Measurements from ENCODE around the gene PTRHD1.

PTRHD1 gene

GRCh38 chr2:24762518-24762917 is 30.7 kb downstream of the PTRHD1 start:
- no peak overlapping the region for H3K9ac ChIP-seq (ENCODE audit: low read depth, low read length)
- no peak for ATAC-seq (ENCODE audit: insufficient read depth, low read depth)
- no peak overlapping the region for H3K4me2 ChIP-seq (ENCODE audit: insufficient read depth, low read length)
- no peaks in the 10 kb centered on the region for H3K79me2 ChIP-seq (ENCODE audit: insufficient read depth, low read length)
- no peak overlapping the region for H3K27ac ChIP-seq (ENCODE audit: low read length)
- H3K4me3 ChIP-seq (ENCODE audit: low read depth in 1 of 2, low read length in 2 of 2) = no peak overlapping the region
- H3K36me3 ChIP-seq (ENCODE audit: insufficient read depth, low read length) = peaks cover 38% of the 10 kb centered on the region
- no peak overlapping the region for H2AFZ ChIP-seq (ENCODE audit: low read depth, low read length)
- H3K27me3 ChIP-seq (ENCODE audit: insufficient read depth, low read length, poor library complexity) = no peaks in the 10 kb centered on the region
- no peaks in the 10 kb centered on the region for H3K4me1 ChIP-seq (ENCODE audit: insufficient read depth, low read length)
- no peak for TF ChIP-seq EZH2 (IDR thresholded peaks at IDR 0.05; ENCODE audit: borderline replicate concordance, low read depth, low read length, severe bottlenecking)
- no peak for TF ChIP-seq CTCF (IDR thresholded peaks at IDR 0.05; ENCODE audit: borderline replicate concordance, extremely low read depth, low read length, poor library complexity, severe bottlenecking)
- H4K20me1 ChIP-seq (ENCODE audit: insufficient read depth, low read length) = no peaks in the 10 kb centered on the region
- no peak for DNase-seq
- no peaks in the 10 kb centered on the region for H3K9me3 ChIP-seq (ENCODE audit: insufficient read depth, low read length, severe bottlenecking)

GRCh38 chr2:24761866-24762265 is 31.3 kb downstream of the PTRHD1 start:
- H3K36me3 ChIP-seq (ENCODE audit: insufficient read depth, low read length) = peaks cover 37% of the 10 kb centered on the region
- no peak overlapping the region for H2AFZ ChIP-seq (ENCODE audit: low read depth, low read length)
- DNase-seq (no peak), ATAC-seq (ENCODE audit: insufficient read depth, low read depth) (no peak)
- no peaks in the 10 kb centered on the region for H4K20me1 ChIP-seq (ENCODE audit: insufficient read depth, low read length)
- H3K9ac ChIP-seq (ENCODE audit: low read depth, low read length) = no peak overlapping the region
- H3K27ac ChIP-seq (ENCODE audit: low read length) = no peak overlapping the region
- no peaks in the 10 kb centered on the region for H3K79me2 ChIP-seq (ENCODE audit: insufficient read depth, low read length)
- TF ChIP-seq CTCF (IDR thresholded peaks at IDR 0.05; ENCODE audit: borderline replicate concordance, extremely low read depth, low read length, poor library complexity, severe bottlenecking) = no peak
- no peak for TF ChIP-seq EZH2 (IDR thresholded peaks at IDR 0.05; ENCODE audit: borderline replicate concordance, low read depth, low read length, severe bottlenecking)
- no peak overlapping the region for H3K4me3 ChIP-seq (ENCODE audit: low read depth in 1 of 2, low read length in 2 of 2)
- no peaks in the 10 kb centered on the region for H3K4me1 ChIP-seq (ENCODE audit: insufficient read depth, low read length)
- H3K9me3 ChIP-seq (ENCODE audit: insufficient read depth, low read length, severe bottlenecking) = no peaks in the 10 kb centered on the region
- H3K27me3 ChIP-seq (ENCODE audit: insufficient read depth, low read length, poor library complexity) = no peaks in the 10 kb centered on the region
- H3K4me2 ChIP-seq (ENCODE audit: insufficient read depth, low read length) = no peak overlapping the region

GRCh38 chr2:24756789-24757188 is 36.4 kb downstream of the PTRHD1 start:
- no peak overlapping the region for H3K27ac ChIP-seq (ENCODE audit: low read length)
- no peak overlapping the region for H2AFZ ChIP-seq (ENCODE audit: low read depth, low read length)
- H3K9ac ChIP-seq (ENCODE audit: low read depth, low read length) = no peak overlapping the region
- DNase-seq = no peak
- H3K4me2 ChIP-seq (ENCODE audit: insufficient read depth, low read length) = no peak overlapping the region
- H3K4me1 ChIP-seq (ENCODE audit: insufficient read depth, low read length) = no peaks in the 10 kb centered on the region
- no peak for ATAC-seq (ENCODE audit: insufficient read depth, low read depth)
- H3K36me3 ChIP-seq (ENCODE audit: insufficient read depth, low read length) = peaks cover 52% of the 10 kb centered on the region
- H3K4me3 ChIP-seq (ENCODE audit: low read depth in 1 of 2, low read length in 2 of 2) = no peak overlapping the region
- H3K79me2 ChIP-seq (ENCODE audit: insufficient read depth, low read length) = no peaks in the 10 kb centered on the region
- H3K9me3 ChIP-seq (ENCODE audit: insufficient read depth, low read length, severe bottlenecking) = no peaks in the 10 kb centered on the region
- no peaks in the 10 kb centered on the region for H3K27me3 ChIP-seq (ENCODE audit: insufficient read depth, low read length, poor library complexity)
- TF ChIP-seq EZH2 (IDR thresholded peaks at IDR 0.05; ENCODE audit: borderline replicate concordance, low read depth, low read length, severe bottlenecking) = no peak
- H4K20me1 ChIP-seq (ENCODE audit: insufficient read depth, low read length) = no peaks in the 10 kb centered on the region

- no peak overlapping the region for H3K4me2 ChIP-seq (ENCODE audit: insufficient read depth, low read length)
- H3K4me1 ChIP-seq (ENCODE audit: insufficient read depth, low read length) = no peaks in the 10 kb centered on the region
- no peak for ATAC-seq (ENCODE audit: insufficient read depth, low read depth)
- no peak overlapping the region for H3K27ac ChIP-seq (ENCODE audit: low read length)
- no peak for TF ChIP-seq EZH2 (IDR thresholded peaks at IDR 0.05; ENCODE audit: borderline replicate concordance, low read depth, low read length, severe bottlenecking)
- TF ChIP-seq CTCF (IDR thresholded peaks at IDR 0.05; ENCODE audit: borderline replicate concordance, extremely low read depth, low read length, poor library complexity, severe bottlenecking) = no peak
- H3K36me3 ChIP-seq (ENCODE audit: insufficient read depth, low read length) = peaks cover 55% of the 10 kb centered on the region
- no peak overlapping the region for H2AFZ ChIP-seq (ENCODE audit: low read depth, low read length)
- no peaks in the 10 kb centered on the region for H3K9me3 ChIP-seq (ENCODE audit: insufficient read depth, low read length, severe bottlenecking)
- H3K4me3 ChIP-seq (ENCODE audit: low read depth in 1 of 2, low read length in 2 of 2) = no peak overlapping the region
- H3K9ac ChIP-seq (ENCODE audit: low read depth, low read length) = no peak overlapping the region
- no peak for DNase-seq
- no peaks in the 10 kb centered on the region for H4K20me1 ChIP-seq (ENCODE audit: insufficient read depth, low read length)
- H3K79me2 ChIP-seq (ENCODE audit: insufficient read depth, low read length) = no peaks in the 10 kb centered on the region
- H3K27me3 ChIP-seq (ENCODE audit: insufficient read depth, low read length, poor library complexity) = no peaks in the 10 kb centered on the region
Measured at GRCh38 chr2:24754985-24755705, 38.0 kb downstream of the PTRHD1 start.

All from DND-41 (cell line).